ENCODE results near the gene RAMP3.

GRCh38 chr7:45187946-45188411, 30.4 kb downstream of the RAMP3 start:
- no peak for TF ChIP-seq CTCF (IDR thresholded peaks at IDR 0.05; ENCODE audit: insufficient read depth, low read depth, low read length)
- no peak for TF ChIP-seq EZH2 (IDR thresholded peaks at IDR 0.05; ENCODE audit: insufficient read depth, low read length)

All from astrocyte (in vitro differentiated cells and primary cell).